ENCODE measurements around the gene TFF3.

TFF3 gene

GRCh38 chr21:42321845-42322244 lies 6.6 kb upstream of the TFF3 start:
- TF ChIP-seq SIN3A (IDR thresholded peaks at IDR 0.05; ENCODE audit: borderline replicate concordance, insufficient read depth, low read length), result no peak
- TF ChIP-seq TAF1 (IDR thresholded peaks at IDR 0.05; ENCODE audit: borderline replicate concordance, insufficient read depth, low read length), result no peak
- TF ChIP-seq POLR2AphosphoS5 (IDR thresholded peaks at IDR 0.05; ENCODE audit: low read depth, low read length), result no peak
- TF ChIP-seq, protein P1, sequence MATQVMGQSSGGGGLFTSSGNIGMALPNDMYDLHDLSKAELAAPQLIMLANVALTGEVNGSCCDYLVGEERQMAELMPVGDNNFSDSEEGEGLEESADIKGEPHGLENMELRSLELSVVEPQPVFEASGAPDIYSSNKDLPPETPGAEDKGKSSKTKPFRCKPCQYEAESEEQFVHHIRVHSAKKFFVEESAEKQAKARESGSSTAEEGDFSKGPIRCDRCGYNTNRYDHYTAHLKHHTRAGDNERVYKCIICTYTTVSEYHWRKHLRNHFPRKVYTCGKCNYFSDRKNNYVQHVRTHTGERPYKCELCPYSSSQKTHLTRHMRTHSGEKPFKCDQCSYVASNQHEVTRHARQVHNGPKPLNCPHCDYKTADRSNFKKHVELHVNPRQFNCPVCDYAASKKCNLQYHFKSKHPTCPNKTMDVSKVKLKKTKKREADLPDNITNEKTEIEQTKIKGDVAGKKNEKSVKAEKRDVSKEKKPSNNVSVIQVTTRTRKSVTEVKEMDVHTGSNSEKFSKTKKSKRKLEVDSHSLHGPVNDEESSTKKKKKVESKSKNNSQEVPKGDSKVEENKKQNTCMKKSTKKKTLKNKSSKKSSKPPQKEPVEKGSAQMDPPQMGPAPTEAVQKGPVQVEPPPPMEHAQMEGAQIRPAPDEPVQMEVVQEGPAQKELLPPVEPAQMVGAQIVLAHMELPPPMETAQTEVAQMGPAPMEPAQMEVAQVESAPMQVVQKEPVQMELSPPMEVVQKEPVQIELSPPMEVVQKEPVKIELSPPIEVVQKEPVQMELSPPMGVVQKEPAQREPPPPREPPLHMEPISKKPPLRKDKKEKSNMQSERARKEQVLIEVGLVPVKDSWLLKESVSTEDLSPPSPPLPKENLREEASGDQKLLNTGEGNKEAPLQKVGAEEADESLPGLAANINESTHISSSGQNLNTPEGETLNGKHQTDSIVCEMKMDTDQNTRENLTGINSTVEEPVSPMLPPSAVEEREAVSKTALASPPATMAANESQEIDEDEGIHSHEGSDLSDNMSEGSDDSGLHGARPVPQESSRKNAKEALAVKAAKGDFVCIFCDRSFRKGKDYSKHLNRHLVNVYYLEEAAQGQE (IDR thresholded peaks at IDR 0.05; ENCODE audit: insufficient read depth in 1 of 2, low read depth in 2 of 2, low read length in 2 of 2), result no peak
- TF ChIP-seq FOXP2 (optimal IDR thresholded peaks at IDR 0.05; ENCODE audit: borderline replicate concordance, extremely low read depth, extremely low read length, insufficient read depth), result no peak

DNA sequence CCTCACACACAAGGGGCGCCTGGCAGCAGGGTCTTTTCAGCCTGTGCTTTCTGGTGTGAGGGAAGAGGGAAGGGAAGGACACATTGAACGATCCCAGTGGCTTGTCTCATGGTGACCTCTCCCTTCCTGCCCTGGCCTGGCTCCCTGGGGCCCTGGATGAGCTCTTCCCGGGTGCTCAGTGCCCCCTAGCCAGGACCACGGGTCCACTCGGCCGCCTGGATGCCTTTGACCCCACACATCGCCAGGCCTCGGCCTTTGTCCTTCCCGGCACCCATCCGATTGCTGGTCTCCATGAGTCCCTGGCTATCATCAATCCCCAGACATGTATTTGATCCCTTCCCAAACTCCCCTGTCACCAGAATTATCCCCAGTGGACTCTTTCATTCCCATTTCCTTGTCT lies 6.0 kb upstream of the TFF3 start:
- TF ChIP-seq TAF1 (IDR thresholded peaks at IDR 0.05; ENCODE audit: borderline replicate concordance, insufficient read depth, low read length), result no peak
- no peak for TF ChIP-seq POLR2AphosphoS5 (IDR thresholded peaks at IDR 0.05; ENCODE audit: low read depth, low read length)
- TF ChIP-seq FOXP2 (optimal IDR thresholded peaks at IDR 0.05; ENCODE audit: borderline replicate concordance, extremely low read depth, extremely low read length, insufficient read depth), result no peak
- TF ChIP-seq SIN3A (IDR thresholded peaks at IDR 0.05; ENCODE audit: borderline replicate concordance, insufficient read depth, low read length), result no peak
- TF ChIP-seq, protein P1 (IDR thresholded peaks at IDR 0.05; ENCODE audit: insufficient read depth in 1 of 2, low read depth in 2 of 2, low read length in 2 of 2), result no peak

GRCh38 chr21:42320791-42321190 lies 5.6 kb upstream of the TFF3 start:
- no peak for TF ChIP-seq SIN3A (IDR thresholded peaks at IDR 0.05; ENCODE audit: borderline replicate concordance, insufficient read depth, low read length)
- TF ChIP-seq FOXP2 (optimal IDR thresholded peaks at IDR 0.05; ENCODE audit: borderline replicate concordance, extremely low read depth, extremely low read length, insufficient read depth), result no peak
- TF ChIP-seq TAF1 (IDR thresholded peaks at IDR 0.05; ENCODE audit: borderline replicate concordance, insufficient read depth, low read length), result no peak
- TF ChIP-seq POLR2AphosphoS5 (IDR thresholded peaks at IDR 0.05; ENCODE audit: low read depth, low read length), result no peak
- TF ChIP-seq, protein P1 (IDR thresholded peaks at IDR 0.05; ENCODE audit: insufficient read depth in 1 of 2, low read depth in 2 of 2, low read length in 2 of 2), result no peak

- no peak for TF ChIP-seq POLR2AphosphoS5 (IDR thresholded peaks at IDR 0.05; ENCODE audit: low read depth, low read length)
- TF ChIP-seq SIN3A (IDR thresholded peaks at IDR 0.05; ENCODE audit: borderline replicate concordance, insufficient read depth, low read length), result no peak
- no peak for TF ChIP-seq TAF1 (IDR thresholded peaks at IDR 0.05; ENCODE audit: borderline replicate concordance, insufficient read depth, low read length)
- TF ChIP-seq FOXP2 (optimal IDR thresholded peaks at IDR 0.05; ENCODE audit: borderline replicate concordance, extremely low read depth, extremely low read length, insufficient read depth), result no peak
- TF ChIP-seq, protein P1 (IDR thresholded peaks at IDR 0.05; ENCODE audit: insufficient read depth in 1 of 2, low read depth in 2 of 2, low read length in 2 of 2), result no peak
Observed at GRCh38 chr21:42319851-42320572, 4.8 kb upstream of the TFF3 start.

All from PFSK-1 (cell line).